PFSK-1 (cell line): Measurements from ENCODE around the gene PALMD.

Experiments
- FOXP2 ChIP-seq: optimal IDR thresholded peaks from 2 replicates; pipeline ENCODE3; 2011; ENCODE audit warnings: borderline replicate concordance, control low read depth, inconsistent platforms; ENCODE audit not compliant: insufficient read depth; ENCODE audit errors: extremely low read length, extremely low read depth
- POLR2AphosphoS5 ChIP-seq: IDR thresholded peaks from 2 replicates; pipeline ENCODE4 v1.6.1; 2012; ENCODE audit warnings: low read depth, mild to moderate bottlenecking, control low read depth, low read length, moderate library complexity
- SIN3A ChIP-seq: IDR thresholded peaks from 2 replicates; pipeline ENCODE4 v1.6.1; 2012; ENCODE audit warnings: mild to moderate bottlenecking, low read length, moderate library complexity, borderline replicate concordance; ENCODE audit not compliant: insufficient read depth
- TAF1 ChIP-seq: IDR thresholded peaks from 2 replicates; pipeline ENCODE4 v1.6.1; 2012; ENCODE audit warnings: low read length, control low read depth, borderline replicate concordance; ENCODE audit not compliant: insufficient read depth
- TF ChIP-seq, protein P1 (sequence below), 2 experiments: IDR thresholded peaks; 2 replicates each; pipeline versions ENCODE4 v1.6.1 to v1.8.0; 2011 to 2012; ENCODE audit warnings: low read depth in 2 of 2, low read length in 2 of 2, control low read depth in 1 of 2, inconsistent platforms in 1 of 2, mild to moderate bottlenecking in 1 of 2, moderate library complexity in 1 of 2; ENCODE audit not compliant: insufficient read depth in 1 of 2

Gene PALMD

DNA sequence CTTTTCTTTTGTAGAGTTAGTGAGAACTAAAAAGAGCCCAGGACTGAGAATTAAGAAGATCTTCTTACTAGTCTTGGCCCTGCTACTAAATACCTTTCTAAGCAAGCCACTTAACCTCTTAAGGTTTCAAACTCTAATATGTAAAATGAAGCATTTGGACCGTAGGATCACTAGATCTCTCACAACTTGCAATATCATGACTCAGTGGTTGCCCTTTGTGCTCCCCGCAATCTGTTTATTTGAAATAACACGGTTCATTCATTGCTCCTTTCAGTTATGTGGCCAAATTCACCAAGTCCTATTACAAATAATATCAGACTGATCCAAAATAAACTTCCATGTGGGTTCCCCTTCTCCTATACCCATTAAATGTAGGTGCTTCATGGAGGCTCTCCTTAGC, 10.8 kb downstream of the PALMD start:
- no peak for TF ChIP-seq POLR2AphosphoS5
- TF ChIP-seq TAF1: no peak
- TF ChIP-seq, protein P1, sequence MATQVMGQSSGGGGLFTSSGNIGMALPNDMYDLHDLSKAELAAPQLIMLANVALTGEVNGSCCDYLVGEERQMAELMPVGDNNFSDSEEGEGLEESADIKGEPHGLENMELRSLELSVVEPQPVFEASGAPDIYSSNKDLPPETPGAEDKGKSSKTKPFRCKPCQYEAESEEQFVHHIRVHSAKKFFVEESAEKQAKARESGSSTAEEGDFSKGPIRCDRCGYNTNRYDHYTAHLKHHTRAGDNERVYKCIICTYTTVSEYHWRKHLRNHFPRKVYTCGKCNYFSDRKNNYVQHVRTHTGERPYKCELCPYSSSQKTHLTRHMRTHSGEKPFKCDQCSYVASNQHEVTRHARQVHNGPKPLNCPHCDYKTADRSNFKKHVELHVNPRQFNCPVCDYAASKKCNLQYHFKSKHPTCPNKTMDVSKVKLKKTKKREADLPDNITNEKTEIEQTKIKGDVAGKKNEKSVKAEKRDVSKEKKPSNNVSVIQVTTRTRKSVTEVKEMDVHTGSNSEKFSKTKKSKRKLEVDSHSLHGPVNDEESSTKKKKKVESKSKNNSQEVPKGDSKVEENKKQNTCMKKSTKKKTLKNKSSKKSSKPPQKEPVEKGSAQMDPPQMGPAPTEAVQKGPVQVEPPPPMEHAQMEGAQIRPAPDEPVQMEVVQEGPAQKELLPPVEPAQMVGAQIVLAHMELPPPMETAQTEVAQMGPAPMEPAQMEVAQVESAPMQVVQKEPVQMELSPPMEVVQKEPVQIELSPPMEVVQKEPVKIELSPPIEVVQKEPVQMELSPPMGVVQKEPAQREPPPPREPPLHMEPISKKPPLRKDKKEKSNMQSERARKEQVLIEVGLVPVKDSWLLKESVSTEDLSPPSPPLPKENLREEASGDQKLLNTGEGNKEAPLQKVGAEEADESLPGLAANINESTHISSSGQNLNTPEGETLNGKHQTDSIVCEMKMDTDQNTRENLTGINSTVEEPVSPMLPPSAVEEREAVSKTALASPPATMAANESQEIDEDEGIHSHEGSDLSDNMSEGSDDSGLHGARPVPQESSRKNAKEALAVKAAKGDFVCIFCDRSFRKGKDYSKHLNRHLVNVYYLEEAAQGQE (IDR thresholded peaks at IDR 0.05; ENCODE audit: insufficient read depth in 1 of 2, low read depth in 2 of 2, low read length in 2 of 2): no peak
- no peak for TF ChIP-seq FOXP2
- no peak for TF ChIP-seq SIN3A

DNA sequence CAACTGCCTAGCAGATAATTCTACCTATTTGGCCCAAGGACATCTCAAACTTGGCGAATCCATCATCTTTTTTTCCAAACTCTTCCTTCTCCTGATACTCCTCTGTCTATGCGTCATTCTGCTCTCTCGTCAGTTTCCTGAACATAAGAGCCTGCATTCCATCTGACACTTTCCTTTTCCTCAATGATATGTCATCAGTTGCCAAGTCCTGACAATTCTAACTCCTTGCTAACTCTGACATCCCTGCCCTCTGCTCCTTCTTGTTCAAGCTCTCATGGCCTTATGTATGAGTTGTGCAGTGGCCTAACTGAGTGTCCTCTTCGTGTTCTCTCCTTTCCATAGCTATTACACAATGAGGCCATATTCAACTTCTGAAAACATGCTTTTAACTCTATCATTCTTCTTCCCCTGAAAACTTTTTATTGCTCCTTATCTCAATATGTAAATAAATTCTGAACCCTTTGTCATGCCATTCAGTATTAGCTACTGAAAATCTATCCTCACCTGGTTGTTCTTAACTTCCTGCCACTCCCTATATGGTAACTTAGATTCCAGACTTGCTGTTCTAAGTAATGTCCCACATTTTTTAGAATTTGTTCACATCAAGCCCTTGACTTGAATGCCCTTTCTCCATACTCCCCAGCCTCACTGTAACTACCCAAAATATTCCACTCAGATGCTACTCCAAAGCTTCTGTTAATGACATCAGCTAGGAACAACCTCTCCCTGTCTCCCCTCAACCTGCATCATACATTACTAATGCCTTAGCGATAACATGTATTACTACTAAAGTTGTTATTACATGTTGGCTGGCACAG, 11.5 kb downstream of the PALMD start:
- TF ChIP-seq POLR2AphosphoS5 (no peak), SIN3A (no peak), TAF1 (no peak), FOXP2 (no peak)
- TF ChIP-seq, protein P1 (IDR thresholded peaks at IDR 0.05; ENCODE audit: insufficient read depth in 1 of 2, low read depth in 2 of 2, low read length in 2 of 2): no peak

- TF ChIP-seq FOXP2: no peak
- TF ChIP-seq TAF1: no peak
- TF ChIP-seq, protein P1 (IDR thresholded peaks at IDR 0.05; ENCODE audit: insufficient read depth in 1 of 2, low read depth in 2 of 2, low read length in 2 of 2): no peak
- no peak for TF ChIP-seq SIN3A
- TF ChIP-seq POLR2AphosphoS5: no peak
These were observed 12.0 kb downstream of the PALMD start for GRCh38 chr1:99658031-99658290.

GRCh38 chr1:99659755-99660210, 13.9 kb downstream of the PALMD start:
- TF ChIP-seq, protein P1 (IDR thresholded peaks at IDR 0.05; ENCODE audit: insufficient read depth in 1 of 2, low read depth in 2 of 2, low read length in 2 of 2): no peak
- TF ChIP-seq POLR2AphosphoS5: no peak
- TF ChIP-seq FOXP2: no peak
- no peak for TF ChIP-seq SIN3A
- no peak for TF ChIP-seq TAF1

GRCh38 chr1:99660496-99660895, 14.6 kb downstream of the PALMD start:
- TF ChIP-seq TAF1 (no peak), FOXP2 (no peak), POLR2AphosphoS5 (no peak), SIN3A (no peak)
- TF ChIP-seq, protein P1 (IDR thresholded peaks at IDR 0.05; ENCODE audit: insufficient read depth in 1 of 2, low read depth in 2 of 2, low read length in 2 of 2): no peak
